GM18870 (cell line): ENCODE data around the gene CCDC102B.
"Not testable (repeated sequence)": the region's sequence is repeated elsewhere in the genome, so short reads cannot be mapped to it uniquely, and the experiment has no call there.

Experiments used
- ATAC-seq: cut with Tn5 transposase; IDR thresholded peaks from one replicate; pipeline ENCODE4 v1.9.1; 2021; ENCODE audit warnings: moderate library complexity; ENCODE audit not compliant: unreplicated experiment

Gene CCDC102B

DNA sequence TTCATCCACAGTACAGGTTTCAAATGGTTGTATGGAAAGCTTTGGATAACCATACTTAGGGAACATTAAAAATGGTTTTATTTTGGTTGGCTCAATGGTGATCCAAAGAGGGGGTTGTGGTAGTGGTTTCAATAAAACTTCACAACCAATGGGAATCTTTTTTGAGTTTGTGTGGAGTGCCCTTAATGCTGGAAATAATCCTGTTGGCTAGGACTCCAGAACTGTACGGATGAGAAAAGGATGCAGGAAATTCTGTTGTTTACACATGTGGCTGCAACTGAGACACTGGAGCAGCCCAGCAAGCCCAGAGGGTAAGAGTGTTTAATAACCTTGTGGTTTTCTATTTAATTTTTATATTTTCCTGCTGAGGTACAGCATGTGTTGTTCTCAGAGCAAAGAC is at the start of gene CCDC102B:
CCDC102B (plus strand) TSS at position 210 of the 400 bp plus-strand sequence. CDS start 38,684 bp downstream, outside the sequence.
- ATAC-seq, result no peak

DNA sequence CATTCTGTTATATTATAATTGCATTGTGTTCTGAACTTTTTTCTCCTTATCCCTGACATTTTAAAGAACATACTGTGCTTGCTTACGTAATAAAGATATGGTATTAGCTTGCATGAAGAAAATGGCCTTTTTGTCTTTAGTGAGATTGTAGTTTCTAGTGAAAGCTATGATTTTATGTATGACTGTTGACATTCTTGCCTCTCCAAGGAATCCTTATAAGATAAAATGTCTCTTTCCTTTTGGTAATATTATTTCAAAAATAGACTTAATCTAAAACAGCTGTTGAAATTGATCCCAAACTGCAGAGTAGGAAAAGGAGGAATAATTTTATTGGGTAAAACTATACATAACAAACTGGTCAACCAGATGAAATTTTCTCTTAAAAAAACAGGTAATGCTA is 40.8 kb upstream of the CCDC102B start:
- no peak for ATAC-seq

DNA sequence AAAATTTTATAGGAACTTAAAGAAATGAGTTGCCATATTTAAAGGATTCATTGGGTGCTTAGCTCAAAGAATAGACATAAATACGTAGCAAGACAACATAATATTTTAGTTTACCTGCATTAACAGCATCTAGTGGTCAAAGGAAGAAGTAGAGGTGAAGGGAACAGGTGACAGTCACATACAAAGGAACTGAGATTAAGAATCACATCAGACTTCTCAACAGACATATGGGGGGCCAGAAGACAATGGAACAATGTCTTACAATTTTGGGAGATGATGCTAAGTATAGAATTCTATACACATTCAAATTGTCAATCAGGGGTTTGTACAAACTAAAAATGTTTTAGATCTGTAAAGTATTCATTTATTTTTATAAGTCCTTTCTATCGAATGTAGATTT is 38.6 kb upstream of the CCDC102B start:
- no peak for ATAC-seq

DNA sequence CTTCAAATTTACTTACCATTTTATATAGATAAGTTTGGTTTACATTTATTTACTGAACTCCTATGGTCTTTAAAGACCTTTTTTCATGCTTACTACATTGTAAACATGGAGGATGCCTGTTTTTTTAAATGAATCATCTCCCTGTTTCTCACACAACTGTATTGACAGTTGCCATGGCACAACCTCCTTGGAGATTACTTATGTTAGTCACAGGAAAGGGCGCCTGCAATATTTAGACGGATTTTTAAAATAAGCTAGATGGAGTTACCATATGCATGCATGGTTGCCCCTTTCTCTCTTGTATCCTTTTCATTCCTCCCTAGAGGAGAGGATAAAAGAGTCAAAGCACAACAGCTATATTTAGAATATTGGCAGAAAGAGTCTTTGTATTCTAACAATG is 34.8 kb upstream of the CCDC102B start:
- ATAC-seq, result no peak

DNA sequence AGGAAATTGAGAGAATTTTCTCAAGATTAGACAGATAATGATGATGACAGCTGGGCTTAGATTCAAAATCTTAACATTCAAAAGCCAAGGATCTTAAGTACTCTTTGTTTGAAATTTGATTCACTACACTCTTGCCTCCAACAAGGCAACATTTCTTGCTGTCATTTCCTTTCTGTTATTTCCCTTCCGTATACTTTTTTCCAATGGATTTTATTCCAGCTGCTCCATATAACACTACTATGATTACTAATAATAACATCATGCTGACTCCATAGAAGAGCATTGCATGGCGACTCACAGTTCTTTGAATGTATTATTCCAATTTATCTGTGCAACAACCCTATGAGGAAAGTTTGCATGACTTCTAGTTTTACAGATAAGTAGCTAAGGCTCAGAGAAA is 33.9 kb upstream of the CCDC102B start:
- ATAC-seq, result no peak

DNA sequence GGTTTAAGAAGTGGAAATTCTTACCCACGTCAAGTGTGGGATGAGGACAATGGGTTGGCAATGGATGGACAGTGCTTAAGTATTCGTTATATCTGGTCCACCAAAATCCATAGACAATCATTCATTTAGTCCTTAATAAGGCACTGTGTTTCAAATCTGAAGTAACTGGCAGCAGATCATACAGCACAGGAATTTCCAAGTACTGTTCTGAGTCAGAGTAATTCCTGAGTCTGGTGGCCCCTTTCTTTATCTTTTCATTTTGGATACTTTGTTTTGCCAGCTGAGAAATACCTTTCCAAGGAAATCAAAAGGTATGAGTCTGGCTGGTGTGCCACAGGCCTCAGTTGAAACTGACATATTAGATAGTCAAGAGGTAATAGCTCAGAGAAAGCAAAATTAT is 31.4 kb upstream of the CCDC102B start:
- no peak for ATAC-seq

DNA sequence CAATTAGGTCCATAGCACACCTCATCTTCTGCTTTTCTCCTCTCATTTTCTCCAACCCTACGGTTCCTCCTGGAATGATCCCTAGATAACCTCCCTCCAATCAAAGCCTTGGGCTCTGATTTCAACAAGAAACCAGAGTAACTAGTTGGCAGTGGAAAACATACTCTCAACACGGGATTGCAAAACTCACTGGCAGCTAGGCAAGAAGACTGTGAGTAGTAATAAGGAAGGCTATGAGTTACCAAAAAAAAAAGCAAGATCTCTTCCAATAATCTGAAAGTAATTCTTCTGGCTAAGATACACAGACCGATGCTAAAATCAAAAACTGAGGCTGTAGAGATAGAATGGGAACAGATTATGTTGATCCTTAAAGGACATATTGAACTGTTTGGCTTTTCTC is 28.4 kb upstream of the CCDC102B start:
- no peak for ATAC-seq

DNA sequence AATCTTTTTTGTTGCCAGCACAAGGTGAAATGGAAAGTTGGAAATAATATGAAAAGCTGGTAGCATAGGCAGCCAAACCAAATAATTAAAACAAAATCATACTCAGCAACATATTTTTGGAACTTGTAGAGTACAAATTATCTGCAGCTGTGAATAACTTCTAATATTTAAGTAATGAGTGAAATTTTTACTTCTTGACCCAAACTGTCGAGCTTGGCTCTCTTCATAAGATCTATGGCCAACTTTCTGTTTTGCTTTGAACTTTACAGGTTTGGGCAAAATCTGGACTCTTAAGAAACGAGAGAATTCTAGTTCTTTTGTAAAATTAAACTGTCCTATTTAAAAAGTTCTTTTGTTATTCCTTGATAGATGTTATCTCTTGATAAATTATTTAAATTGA is 25.6 kb upstream of the CCDC102B start:
- ATAC-seq, result no peak

DNA sequence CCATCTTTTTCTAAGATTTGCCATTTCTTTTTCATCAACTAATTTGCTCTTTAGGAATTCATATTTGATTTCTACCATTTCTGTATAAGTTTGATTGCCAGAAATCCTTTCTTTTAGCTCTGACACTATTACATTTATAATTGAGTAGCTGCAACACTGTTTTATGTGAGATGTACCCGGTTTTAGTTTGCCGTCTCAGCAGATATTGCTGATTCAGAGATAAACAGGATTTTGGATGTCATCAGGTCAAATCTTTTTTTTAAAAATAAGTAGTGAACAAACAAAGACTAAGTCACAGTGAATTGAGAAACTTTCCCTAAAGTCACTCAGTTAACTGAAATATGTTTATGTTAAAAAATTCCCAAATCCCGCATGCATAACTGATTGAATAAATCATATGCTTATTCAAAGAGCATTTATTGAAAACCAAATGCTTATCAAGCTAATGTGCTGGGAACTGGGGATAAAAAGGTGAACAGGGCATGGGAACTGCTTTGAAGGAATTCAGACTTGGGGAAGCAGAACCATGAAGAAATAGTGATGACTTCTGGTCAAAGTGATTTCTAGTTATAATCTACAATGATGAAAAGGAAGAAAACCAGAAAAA is 19.5 kb upstream of the CCDC102B start:
- no peak for ATAC-seq

DNA sequence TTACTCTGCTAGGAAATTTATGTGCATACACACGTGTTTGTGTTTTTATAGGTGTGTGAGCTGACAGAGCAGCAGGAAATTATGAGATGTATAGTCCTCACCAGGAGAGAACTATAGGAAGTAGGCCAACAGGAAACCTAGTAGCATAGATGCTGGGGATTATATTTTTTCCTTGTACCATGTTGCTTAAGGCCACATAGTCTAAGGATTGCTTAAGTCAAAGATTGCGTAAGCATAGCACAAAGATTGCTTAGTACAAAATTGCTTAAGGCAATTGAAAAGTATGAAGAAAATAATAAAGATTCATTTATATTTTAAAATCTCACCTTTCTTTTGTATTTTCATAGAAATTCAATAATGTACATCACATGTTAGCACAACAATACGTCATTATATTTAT is 18.7 kb upstream of the CCDC102B start:
- no peak for ATAC-seq

DNA sequence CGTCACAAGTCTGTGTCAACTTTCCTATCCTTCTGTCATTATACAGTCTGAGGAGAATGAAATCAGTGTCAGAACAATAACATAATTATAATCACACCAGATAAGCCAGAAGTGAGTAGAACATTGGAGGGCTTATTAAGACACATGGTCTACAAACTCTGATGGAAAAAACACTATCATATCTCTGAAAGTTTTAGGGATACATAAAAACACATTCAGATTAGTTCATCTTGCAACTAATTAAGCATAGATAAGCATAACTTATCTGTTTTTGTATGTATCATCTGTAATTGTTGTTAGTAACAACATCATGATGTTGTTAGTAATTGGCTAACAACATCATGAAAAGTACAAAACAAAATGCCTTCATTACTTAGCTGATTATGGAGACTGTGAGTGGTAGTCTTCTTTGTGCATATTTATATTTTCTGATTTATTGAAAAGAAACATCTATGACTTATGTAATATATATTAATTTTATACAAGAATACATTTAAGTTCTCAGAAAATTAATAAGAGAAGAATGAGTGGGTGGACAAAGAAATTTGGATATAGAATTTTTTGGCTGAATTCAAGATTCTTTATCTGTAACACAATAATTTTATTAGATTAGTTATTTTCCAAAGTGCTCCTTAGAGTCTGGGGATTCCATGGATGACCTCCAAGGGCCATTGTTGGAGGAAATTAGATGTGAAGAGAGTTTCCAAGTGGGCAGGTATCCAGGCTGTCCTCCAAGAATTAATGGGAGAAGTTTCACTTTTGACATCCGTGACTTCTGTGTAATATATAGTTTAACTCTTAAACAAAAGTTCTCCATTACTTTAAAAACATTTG is 16.9 kb upstream of the CCDC102B start:
- ATAC-seq, result no peak

DNA sequence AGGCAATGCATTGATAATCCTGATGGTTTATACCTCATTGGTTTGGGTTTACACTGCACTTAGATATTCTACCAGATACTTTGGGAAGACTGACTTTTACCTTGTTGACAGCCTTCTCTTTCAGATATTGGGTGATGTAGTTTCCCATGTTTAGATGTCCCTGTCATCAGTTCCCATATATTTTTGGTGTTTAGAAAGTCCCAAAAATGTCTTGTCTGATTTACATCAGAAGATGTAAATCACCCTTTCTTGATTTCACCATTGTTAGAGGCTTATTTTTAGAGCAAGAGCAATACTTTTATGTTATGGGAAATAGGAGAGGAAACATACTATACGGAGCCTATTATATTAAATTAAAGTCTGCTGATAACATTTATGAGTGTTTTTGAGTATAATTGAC is 14.4 kb upstream of the CCDC102B start:
- ATAC-seq, result no peak

DNA sequence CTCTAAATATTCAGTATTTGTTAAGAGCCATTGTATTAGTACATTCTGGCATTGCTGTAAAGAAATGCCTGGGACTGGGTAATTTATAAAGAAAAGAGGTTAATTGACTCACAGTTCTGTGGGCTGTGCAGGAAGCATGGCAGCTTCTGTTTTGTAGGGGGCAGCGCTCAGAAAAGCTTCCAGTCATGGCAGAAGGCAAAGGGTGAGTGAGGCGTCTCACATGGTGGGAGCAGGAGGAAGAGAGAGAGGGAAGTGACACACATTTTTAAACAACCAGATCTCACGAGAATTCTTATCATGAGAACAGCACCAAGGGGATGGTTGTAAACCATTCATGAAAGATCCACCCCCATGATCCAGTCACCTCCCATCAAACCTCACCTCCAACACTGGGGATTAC is 13.8 kb upstream of the CCDC102B start:
- no peak for ATAC-seq

DNA sequence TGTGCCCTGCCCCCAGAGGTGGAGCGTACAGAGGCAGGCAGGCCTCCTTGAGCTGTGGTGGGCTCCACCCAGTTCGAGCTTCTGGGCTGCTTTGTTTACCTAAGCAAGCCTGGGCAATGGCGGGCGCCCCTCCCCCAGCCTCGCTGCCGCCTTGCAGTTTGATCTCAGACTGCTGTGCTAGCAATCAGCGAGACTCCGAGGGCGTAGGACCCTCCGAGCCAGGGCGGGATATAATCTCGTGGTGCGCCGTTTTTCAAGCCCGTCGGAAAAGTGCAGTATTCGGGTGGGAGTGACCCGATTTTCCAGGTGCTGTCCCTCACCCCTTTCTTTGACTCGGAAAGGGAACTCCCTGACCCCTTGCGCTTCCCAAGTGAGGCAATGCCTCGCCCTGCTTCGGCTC is 7.6 kb upstream of the CCDC102B start:
- not testable (repeated sequence) for ATAC-seq

DNA sequence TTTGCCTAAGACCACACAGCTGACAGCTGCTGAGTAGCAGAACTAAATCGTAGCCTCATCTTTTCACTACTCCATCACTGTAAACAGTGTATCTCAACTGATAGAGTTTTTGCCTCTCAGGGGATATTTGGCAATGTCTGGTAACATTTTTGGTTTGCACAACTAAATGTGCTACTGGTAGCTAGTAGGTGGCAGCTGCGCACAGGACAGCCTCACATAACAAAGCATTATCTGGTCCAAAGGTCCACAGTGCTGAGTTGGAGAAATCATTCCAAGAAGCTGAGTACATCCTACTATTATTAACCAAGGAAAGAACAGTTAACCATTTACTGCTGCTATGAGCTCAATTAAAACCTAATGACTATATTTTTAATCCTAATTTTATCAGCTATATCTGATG is 6.1 kb upstream of the CCDC102B start:
- ATAC-seq, result no peak

DNA sequence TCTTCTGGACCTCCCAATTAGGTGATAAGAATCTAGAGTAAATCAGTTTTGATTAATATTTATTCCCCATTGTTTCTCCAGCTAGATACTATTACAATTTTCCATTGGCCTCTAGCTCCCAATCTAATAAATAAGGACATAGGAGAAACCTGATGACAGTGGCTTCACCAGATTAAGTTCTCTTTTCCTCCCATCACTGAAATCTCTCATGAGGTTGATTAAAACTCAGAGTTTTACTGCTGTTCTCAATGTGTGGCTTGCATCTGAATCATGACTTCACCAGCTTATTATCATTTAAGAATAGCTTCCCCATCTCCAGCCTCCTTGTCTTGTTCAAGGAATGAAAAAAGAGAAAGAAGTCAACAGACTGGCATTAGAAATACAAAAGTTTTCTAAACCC is 3.9 kb upstream of the CCDC102B start:
- no peak for ATAC-seq

DNA sequence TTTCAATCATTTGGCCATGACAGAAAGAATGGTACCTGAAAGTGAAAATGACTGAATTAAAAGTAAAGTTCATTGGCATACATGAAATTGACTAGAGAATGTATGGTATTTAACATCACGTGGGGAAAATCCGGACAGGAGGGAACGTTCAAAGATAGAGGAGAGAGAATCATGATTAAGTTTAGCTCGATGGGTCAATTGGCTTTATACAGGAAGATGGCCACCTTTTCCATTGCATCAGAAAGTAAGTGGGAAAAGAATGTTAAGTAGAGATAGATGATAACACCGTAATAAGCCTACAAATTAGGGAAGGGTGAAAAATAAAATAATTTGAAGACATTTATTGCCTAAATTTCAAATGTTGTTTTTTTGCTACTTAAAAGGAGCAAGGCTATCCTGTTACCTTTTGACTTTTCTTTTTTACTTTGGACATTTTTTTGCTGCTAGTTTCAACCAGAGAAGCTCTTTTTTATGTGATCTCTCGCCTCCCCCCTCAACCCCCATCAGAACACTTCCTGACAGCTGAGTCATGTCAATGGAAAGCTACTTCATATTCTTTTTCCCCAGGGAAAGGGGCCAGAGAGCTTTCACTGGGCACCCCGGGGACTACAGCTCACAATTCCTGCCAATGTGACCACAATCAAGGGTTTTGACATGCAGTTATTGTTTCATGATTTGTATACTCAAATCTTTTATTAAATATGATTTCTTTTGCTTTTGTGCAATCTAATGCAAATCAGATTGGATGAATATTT is 767 bp upstream of the CCDC102B start:
- no peak for ATAC-seq

DNA sequence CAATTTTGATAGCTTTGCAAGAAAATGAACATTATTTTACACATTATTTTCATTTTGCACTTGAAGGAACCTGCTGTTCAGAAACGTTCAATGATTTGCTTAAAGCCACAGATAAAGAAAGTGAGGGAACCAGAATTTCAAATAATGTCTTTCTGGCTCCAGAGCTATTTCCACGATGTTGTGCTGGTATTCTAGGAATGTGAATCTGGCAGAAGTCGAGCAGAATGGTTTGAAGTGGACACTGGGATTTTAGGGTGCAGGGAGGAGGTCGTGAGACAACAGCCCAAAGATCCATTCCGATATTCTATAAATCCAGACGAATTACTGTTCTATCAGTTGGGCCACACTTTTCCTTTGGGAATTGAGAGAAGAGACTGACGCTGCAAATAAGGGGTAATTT is 2.2 kb downstream of the CCDC102B start:
- no peak for ATAC-seq

DNA sequence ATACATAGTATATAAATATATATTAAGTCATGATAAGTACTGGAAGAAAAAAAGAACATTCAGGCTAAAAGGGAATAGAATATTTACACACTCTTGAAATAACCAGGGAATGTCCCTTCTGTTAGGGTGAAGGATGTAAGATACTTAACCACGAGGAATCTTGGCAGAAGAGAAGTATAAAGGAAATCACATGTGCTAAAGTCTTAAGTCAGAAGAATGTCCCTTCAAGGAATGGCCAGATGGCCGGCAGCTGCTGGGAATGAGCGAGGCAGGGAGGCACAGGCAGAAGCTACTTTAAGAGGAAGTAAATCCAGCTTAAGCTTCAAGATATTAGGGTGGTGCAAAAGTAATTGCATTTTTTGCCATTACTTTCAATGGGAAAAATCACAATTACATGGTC is 5.5 kb downstream of the CCDC102B start:
- no peak for ATAC-seq

DNA sequence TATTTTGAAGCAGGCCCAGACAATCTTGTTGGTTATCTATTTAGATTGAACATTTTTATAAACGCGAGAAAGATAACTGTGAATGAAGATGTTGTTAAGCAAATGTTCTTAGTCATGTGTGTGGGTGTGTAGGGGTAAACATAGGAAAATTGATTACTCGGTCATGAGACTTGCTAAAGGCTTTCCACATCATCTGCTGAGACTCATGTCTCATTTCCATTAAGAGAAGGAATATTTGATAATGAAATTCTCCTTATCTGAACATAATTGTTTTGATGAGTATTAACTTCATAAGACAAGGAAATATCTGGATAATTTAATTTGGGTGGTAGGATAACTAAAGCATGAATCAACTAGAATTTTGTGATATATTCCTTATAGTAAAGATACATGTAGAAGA is 19.7 kb downstream of the CCDC102B start:
- no peak for ATAC-seq

DNA sequence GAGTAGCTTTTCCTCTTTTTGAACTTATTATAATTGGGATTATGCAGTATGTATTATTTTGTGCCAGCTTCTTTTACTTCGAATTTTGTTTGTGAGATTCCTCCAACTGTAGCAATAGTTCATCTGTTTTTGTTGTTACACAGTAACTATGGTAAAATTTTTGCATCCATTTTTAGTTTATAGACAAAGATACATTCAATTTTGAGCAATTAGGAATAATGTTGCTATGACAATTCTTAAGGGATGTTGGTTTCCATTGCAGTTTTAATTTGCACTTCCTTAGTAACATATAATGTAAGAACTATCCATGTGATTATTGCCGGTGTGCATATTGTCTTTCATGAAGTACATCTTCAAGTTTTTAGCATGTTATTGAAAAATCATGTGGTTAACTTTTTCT is 20.7 kb downstream of the CCDC102B start:
- no peak for ATAC-seq

DNA sequence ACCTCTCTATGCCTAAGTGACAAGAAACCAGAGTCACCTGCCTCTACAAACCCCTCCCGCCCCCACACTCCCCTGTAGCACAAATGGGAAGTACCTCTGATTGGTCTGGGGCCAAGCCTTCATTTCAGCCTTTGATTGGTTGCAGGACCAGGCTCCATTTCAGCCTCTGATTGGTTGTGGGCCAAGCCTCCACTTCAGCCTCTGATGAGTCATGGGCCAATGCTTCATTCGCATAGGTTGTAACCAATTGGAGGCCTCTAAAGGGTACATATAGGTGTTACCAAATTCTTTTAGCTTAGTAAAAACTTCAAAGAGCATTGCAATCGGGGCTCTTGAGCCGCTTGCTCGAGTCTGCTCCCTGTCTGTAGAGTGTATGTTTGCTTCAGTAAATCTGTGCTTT is 25.0 kb downstream of the CCDC102B start:
- ATAC-seq, result no peak
